ENCODE data around the gene COL27A1. TPM values are rescaled to one million over a fixed set of nuclear protein-coding genes. Genes with fewer than 3 reads are reported as not detected.

Gene COL27A1
- total and polyA plus RNA-seq, 9 of the 15 experiments (the other 6 are each of a cell fraction or from before 2014, with no cell fraction given): 0.07 TPM; not detected in 8

GRCh38 chr9:114238891-114239875 is 83.8 kb downstream of the COL27A1 start (continued):
- TF ChIP-seq RBM39 (optimal IDR thresholded peaks at IDR 0.05; ENCODE audit: low read depth, low read length) (no peak), ELF4 (CRISPR knock-in tag; IDR thresholded peaks at IDR 0.05) (no peak), CEBPZ (IDR thresholded peaks at IDR 0.05; ENCODE audit: borderline replicate concordance, low read depth, low read length) (no peak), UBTF (IDR thresholded peaks at IDR 0.05; ENCODE audit: borderline replicate concordance in 1 of 2, low read depth in 2 of 2, low read length in 2 of 2) (no peak), NCOA6 (IDR thresholded peaks at IDR 0.05) (no peak), MXD1 (CRISPR knock-in tag; IDR thresholded peaks at IDR 0.05; ENCODE audit: borderline replicate concordance, poor library complexity, severe bottlenecking) (no peak), MAFG (tag; conservative IDR thresholded peaks at IDR 0.05) (no peak), ZNF23 (CRISPR knock-in tag; IDR thresholded peaks at IDR 0.05) (no peak), RBBP5 (IDR thresholded peaks at IDR 0.05; ENCODE audit: borderline replicate concordance, insufficient read depth, low read length, poor library complexity, severe bottlenecking) (no peak), ZBTB11 (CRISPR knock-in tag; IDR thresholded peaks at IDR 0.05) (no peak)

Measured in K562 (cell line).